ENCODE results near the gene L1TD1.

GRCh38 chr1:62259551-62259950 is 64.9 kb downstream of the L1TD1 start:
- TF ChIP-seq EZH2 (IDR thresholded peaks at IDR 0.05; ENCODE audit: borderline replicate concordance, insufficient read depth, low read depth, low read length, poor library complexity, severe bottlenecking) (no peak), CTCF (IDR thresholded peaks at IDR 0.05) (no peak)

Measured in B cell (primary cell).